ENCODE results near the gene HAND1.
"Not testable (repeated sequence)": the region's sequence is repeated elsewhere in the genome, so short reads cannot be mapped to it uniquely, and the experiment has no call there.

Gene HAND1

DNA sequence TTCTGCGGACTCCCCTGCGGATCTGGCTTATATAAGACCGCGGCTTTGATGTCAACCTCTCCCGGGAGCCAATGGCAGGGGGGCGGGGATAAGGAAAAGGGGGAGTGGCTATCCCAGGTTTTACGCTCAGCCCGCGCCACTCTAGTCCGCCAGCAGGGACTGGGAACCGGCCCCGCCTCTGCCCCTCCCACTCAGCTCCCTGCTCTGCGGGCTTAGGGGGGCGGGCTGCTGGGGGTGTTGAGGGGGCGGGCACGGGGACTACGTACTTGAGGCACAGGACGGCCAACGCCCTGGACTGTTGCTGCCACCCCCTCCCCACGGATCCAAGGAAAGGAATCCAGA lies at the start of gene HAND1:
Gene HAND1, minus strand, starts transcription at position 4 of the 342 bp plus-strand sequence. CDS start 219 bp downstream, outside the sequence.
- no peak for DNase-seq

GRCh38 chr5:154526231-154527226 lies 48.5 kb upstream of the HAND1 start:
- no peak for DNase-seq

GRCh38 chr5:154524859-154525258 lies 46.8 kb upstream of the HAND1 start:
- no peak for DNase-seq

DNA sequence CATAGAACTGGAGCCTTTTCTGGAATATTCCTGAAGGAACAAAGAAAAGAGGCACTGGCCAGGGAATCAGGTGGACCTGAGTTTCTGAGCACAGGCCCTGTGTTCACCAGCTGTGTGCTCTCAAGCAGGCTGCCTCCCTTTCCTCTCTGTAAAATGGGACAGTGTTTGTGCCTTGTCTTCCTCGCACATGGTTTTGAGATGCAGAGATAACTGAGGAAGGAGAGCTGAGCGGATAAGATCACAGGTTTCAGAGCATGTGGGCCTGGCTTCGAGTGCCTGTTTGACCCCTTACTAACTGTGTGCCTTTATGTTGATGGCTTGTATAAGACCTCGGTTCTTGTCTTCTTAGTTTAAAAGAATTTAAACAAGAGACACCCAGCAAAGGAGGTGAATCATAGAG lies 46.2 kb upstream of the HAND1 start:
- no peak for DNase-seq

DNA sequence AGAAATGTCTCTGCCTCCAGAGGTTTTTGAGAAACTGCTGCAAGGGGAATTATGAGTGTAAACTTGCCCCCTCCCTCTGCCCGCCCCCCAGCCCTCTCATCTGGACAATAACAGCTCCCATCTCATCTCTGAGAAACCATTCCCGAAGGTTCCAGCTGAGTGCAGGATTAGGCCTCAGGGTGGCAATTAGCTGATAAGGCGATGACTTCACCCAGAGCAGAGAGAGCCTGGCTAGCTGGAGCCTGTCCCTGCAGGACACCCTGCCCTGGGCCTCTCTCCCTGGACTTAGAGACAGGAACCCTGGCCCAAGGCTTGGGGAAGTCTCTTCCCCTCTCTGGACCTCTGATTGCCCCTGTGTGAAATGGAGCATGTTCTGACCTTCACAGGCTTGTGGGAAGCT lies 45.7 kb upstream of the HAND1 start:
- no peak for DNase-seq

- no peak for DNase-seq
Observed at GRCh38 chr5:154523104-154523503, 45.1 kb upstream of the HAND1 start.

DNA sequence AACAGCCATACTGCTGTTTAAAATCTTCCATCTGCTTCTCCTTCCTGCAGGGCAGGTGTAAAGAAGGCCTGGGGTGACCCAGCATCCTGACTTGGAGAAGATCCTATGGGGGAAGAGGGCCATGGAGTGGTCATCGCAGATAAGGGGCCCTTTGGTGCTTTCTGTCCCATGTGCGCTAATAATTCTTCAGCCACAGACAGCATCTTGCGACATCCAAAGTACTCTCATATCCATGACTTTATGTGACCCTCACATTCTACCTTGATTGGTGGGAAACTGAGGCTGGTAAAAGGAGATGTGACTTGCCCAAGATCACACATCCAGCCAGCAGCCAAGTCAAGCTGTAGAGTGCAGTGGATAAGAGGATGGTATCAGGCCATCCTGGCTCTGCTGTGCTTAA lies 44.3 kb upstream of the HAND1 start:
- DNase-seq = no peak

DNA sequence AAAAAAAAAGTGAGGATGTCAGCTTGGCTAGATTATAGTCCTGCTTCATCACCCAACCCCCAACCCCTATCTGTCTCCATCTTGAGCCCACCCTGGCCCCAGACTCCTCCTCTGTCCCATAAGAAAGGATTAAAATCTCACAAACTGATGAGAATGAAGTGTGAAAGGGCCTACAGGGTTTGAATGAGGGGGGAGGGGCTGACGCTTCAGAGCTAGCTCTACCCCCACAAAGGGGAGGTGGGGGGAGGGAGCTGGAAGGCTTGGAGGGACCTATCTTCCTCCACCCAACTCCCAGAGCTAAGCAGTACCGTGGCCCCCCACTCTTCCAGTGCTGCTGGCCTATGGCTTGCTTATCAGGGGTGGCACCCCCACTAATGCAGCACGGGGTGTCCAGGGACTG lies 43.7 kb upstream of the HAND1 start:
- no peak for DNase-seq

GRCh38 chr5:154520861-154521453 lies 42.9 kb upstream of the HAND1 start:
- peak; percentile 7 for DNase-seq

DNA sequence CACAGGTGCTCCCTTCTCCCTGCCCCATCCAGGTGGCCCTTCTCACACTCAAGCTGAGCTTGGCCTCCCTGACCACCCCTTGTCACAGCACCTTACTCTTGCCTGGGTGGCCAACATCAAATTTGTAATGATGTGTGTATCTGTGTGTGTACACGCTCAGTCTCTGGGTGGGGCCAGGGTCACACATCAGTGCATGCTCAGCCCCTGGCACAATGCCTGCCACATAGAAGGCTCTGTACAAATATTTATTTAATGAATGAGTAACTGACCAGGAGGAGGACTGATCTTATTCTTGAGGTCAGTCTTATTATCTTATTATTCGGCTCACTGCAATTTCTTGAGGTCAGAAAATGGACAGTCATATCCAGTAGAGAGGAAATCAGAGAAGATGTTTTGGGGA lies 41.3 kb upstream of the HAND1 start:
- no peak for DNase-seq

DNA sequence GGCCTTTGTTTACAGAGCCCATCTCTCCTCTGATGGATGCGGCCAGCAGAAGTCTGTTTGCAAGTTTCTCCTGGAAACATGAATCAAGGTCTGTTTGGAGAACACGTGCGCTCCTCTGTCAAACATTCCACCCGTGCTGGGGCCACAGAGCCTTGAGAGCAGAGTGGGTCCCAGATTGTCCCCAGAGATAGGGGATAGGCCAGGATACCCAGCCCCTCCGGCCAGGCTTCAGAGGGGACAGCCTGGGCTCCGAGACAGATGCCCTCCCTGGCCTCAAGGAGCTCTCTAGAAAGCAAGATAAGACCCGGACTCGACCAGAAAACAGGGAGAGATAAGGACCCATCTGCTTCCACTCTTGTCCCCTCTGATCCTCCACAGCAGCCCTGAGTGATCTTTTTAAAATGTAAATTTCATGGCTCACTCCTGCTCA lies 40.4 kb upstream of the HAND1 start:
- no peak for DNase-seq

GRCh38 chr5:154517810-154518437 lies 39.9 kb upstream of the HAND1 start:
- no peak for DNase-seq

DNA sequence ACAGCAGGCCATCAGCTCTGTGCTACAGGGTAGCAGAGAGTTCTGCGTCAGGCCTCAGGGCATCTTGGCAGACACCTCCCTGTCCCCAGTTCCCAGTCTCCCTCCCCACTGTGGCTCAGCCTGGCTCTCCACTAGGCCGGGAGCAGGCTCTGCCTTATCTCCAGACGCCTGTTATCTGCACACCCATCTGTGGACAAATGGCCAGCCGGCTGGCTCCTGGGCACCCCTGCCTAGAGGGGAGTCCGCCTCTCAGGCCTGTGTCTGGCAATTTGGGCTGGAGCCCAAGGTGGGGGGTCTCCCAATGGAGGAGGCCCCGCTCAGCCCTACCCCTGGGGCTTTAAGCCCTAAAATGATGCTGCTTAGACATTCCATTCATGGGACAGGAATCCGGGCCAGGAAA lies 39.2 kb upstream of the HAND1 start:
- no peak for DNase-seq

DNA sequence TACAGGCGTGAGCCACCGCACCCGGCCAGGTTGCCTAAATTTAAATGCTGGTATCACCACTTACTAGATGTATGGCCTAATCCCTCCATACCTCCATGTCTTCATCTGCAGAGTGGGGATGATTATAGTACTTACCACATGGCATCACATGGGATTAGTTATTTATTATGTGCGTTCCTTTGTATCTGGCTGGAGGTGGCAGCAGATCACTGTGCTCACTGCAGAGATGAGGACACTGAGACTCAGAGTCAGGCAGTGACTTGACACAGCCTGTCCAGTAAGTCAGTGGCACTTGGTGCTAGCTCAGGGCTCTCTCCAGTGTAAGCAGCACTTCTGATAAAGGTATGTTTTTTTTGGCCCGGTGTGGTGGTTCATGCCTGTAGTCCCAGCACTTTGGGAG lies 38.4 kb upstream of the HAND1 start:
- DNase-seq = no peak

- not testable (repeated sequence) for DNase-seq
Observed at GRCh38 chr5:154515488-154515887, 37.5 kb upstream of the HAND1 start.

DNA sequence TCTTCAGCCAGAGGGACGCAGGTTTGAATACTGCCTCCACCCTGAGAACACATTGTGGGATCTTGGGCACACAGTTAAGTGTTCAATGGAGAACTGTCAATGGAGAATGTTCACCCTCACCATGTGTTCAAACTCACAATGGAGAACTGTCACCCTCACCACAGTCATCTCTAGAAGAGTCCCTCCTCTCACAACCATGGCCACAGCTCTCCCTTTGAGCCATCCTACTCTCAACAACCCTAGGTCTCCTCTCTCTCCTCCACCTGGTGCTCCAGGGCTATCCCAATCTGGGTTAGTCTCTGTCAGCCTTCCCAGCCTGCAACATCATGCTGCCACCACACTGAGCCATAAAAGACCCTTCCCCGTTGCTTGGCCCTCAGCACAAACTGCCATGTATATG lies 36.3 kb upstream of the HAND1 start:
- DNase-seq = no peak

GRCh38 chr5:154513669-154514084 lies 35.6 kb upstream of the HAND1 start:
- DNase-seq = no peak

- DNase-seq = no peak
Observed at GRCh38 chr5:154511984-154512383, 34.0 kb upstream of the HAND1 start.

GRCh38 chr5:154509784-154510555 lies 31.9 kb upstream of the HAND1 start:
- DNase-seq = no peak

DNA sequence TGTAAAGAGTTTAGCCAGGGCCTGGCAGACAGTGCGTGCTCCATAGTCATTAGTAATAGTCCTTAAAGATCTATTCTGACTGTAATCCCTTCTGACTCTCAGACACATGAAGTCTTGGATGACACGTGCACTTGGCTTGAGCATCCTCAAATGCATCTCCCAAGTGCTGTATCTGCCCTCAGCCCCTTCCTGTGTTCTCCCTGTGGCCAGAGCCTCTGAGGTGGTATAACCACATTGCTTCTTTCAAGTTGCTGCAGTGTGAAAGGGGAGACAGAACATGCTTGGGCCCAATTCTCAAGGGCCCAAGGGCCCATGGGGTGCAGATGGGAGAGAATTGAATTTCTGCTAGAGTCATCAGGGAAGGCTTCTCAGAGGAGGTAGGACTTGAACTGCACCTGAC lies 30.1 kb upstream of the HAND1 start:
- no peak for DNase-seq

DNA sequence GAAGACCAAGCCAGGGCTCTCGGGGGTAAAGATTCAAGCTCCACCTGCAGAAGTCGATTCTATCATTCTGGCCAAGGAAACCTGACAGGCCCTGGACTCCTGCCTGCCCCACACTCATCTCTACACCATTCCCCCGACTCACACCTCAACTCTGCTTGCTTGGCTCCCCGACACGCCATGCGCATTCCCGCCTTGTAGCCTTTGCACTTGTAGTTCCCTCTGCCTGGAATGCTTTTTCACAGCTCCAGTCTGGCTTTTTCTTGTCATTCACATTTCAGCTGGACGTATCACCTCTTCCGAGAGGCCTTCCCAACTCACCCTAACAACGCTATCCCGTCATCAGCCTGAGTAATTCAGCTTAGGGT lies 28.7 kb upstream of the HAND1 start:
- DNase-seq = no peak

DNA sequence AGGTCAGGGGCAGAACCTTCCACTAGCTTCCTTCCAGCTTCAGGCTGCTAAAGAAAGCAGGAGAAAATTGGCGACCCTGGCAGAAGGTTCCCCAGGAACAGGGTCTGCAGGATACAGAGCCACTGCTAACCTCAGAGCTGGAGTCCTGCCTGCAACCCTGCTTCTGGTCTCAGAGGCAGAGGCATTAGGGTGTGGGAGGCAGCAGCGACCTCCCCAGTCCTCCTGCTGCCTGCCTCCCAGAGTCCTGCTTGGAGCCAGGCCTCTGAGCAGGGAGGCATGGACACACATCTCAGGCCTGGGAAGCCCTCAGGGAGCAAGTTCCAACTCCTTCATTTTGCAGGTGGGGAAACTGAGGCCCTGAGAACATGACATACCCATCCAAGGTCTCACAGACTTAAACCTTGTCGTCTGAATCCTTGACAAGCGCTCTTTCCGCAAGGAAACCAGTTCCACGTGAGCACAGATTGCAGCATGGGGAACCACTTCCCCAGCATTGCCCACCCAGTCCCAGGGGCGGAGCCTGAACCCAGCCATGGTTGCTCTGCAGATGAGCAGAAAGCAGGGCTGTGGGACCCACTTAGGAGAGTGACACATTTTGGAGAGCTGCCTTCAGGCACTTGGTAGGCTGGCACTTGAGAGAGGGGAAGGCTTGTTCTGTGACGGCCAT lies 28.2 kb upstream of the HAND1 start:
- DNase-seq = no peak

GRCh38 chr5:154505567-154505966 lies 27.5 kb upstream of the HAND1 start:
- DNase-seq = no peak
